HUES64 (cell line): ENCODE data around the gene HOXC9.

Experiments
- H3K27ac ChIP-seq: 2 replicates; pipeline ENCODE4 v1.7.0; 2013; ENCODE audit warnings: low read depth, low read length, inconsistent platforms
- H3K27me3 ChIP-seq: 2 replicates; pipeline ENCODE4 v1.6.1; 2013; ENCODE audit warnings: mild to moderate bottlenecking, low read length; ENCODE audit not compliant: insufficient read depth
- H3K36me3 ChIP-seq: 2 replicates; pipeline ENCODE4 v1.6.1; 2013; ENCODE audit warnings: mild to moderate bottlenecking, low read length; ENCODE audit not compliant: insufficient read depth
- H3K4me1 ChIP-seq: 2 replicates; pipeline ENCODE4 v1.6.1; 2013; ENCODE audit warnings: mild to moderate bottlenecking, low read length, moderate library complexity; ENCODE audit not compliant: insufficient read depth
- H3K4me3 ChIP-seq: 2 replicates; pipeline ENCODE4 v1.5.1; 2013; ENCODE audit warnings: mild to moderate bottlenecking, low read length, moderate library complexity
- H3K9ac ChIP-seq: 2 replicates; pipeline ENCODE4 v1.6.1; 2013; ENCODE audit warnings: mild to moderate bottlenecking, low read depth, low read length
- H3K9me3 ChIP-seq: 2 replicates; pipeline ENCODE4 v1.6.1; 2013; ENCODE audit warnings: low read depth, low read length; ENCODE audit not compliant: insufficient read depth
- WGBS: fragments of 150-250, 120-280 bp; methylation state at CpG from one replicate; pipeline ENCODE4 v1.1.7; 2013; ENCODE audit warnings: missing lambda C conversion rate; 5-methylcytosine and 5-hydroxymethylcytosine counted together

Gene HOXC9

DNA sequence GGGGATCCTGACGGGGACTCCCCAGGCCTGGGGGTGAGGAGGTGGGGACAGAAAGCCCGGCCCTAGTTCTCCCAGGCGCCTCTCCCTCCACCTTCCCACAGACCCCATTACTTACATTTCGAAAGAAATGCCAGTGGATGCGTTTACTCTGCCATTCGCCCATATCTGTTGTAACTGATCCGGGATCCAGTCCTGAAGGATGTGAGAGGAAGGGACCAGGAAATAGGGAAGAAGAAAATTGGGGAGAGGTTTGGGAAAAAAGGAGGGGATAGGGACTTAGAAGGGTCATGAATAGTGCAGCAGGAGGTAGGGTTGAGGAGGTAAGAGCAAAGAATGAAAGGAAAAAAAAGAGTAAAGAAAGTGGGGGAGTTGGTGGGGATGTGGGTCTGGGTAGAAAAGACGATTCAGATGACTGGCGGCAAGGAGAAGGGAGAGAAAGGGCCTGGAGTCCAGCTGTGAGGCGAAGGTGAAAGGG lies 44.1 kb upstream of the HOXC9 start:
- no peaks in the 10 kb centered on the region for H3K4me1 ChIP-seq
- no peaks in the 10 kb centered on the region for H3K36me3 ChIP-seq
- no peak overlapping the region for H3K9ac ChIP-seq
- H3K9me3 ChIP-seq, result no peaks in the 10 kb centered on the region; the same call in 1 of the 2 replicates
- H3K27me3 ChIP-seq, result peaks cover 100% of the 10 kb centered on the region
- no peak overlapping the region for H3K27ac ChIP-seq
- no peak overlapping the region for H3K4me3 ChIP-seq
- 25% methylated on average over 8 of the region's 10 CpGs for WGBS

GRCh38 chr12:53956251-53956887 lies 43.6 kb upstream of the HOXC9 start:
- Histone ChIP-seq H3K27ac (no peak overlapping the region), H3K4me1 (no peaks in the 10 kb centered on the region), H3K4me3 (no peak overlapping the region), H3K27me3 (peaks cover 100% of the 10 kb centered on the region), H3K9me3 (no peaks in the 10 kb centered on the region; the same call in 1 of the 2 replicates), H3K36me3 (no peaks in the 10 kb centered on the region), H3K9ac (no peak overlapping the region)
- 31% methylated on average over 25 of the region's 25 CpGs for WGBS

DNA sequence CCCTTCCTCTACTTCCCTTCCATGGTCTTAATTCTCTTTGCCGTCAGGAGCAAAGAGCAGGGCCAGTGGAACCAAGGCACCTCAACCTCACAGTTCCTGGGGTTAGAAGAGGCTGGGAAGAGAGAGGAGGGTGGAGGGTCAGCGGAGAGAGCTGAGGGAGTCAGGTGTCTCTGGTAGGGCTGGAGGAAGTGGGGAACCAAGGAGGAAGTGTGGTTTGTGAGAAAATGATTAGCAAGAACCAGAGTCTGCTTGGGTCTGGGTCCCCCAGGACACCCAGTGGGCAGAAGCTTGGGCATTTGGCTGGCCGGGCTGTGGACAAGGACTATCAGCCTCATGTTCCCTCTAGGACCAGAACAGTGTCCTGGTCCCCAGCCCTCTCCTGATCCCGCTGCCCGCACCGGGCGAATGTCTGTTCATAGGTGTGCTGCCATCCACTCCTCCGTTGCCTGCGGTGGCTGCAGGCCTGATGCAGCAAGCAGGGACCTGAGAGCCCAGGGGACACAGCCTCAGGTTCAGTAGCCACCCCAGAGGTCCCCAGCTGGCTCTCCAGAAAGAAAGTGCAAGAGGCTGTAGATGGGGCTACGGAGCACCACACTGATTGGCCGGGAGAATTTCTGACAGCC lies 42.9 kb upstream of the HOXC9 start:
- no peaks in the 10 kb centered on the region for H3K9me3 ChIP-seq
- H3K9ac ChIP-seq, result no peak overlapping the region
- no peak overlapping the region for H3K4me3 ChIP-seq
- H3K36me3 ChIP-seq, result no peaks in the 10 kb centered on the region
- no peak overlapping the region for H3K27ac ChIP-seq
- 48% methylated on average over 11 of the region's 11 CpGs for WGBS
- H3K27me3 ChIP-seq, result peaks cover 100% of the 10 kb centered on the region
- H3K4me1 ChIP-seq, result no peaks in the 10 kb centered on the region

DNA sequence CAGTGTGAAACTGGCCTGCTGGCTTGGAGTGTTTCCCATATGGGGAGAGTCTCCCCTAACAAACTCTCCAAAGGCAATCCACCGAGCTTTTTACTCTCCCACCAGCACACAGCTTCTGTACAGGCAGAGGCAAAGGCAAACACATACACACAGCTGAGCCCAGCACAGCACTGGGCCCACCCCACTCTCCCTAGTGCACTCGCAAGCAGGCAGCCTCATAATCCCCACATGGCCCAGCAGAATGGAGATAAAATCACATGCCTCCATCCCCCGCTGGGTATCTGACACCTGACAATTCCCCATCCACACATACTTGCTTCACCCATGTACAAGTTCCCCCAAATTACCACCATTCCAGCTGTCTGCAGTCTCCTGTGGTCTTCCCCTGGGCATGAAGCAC lies 41.8 kb upstream of the HOXC9 start:
- Histone ChIP-seq H3K9ac (no peak overlapping the region), H3K4me3 (no peak overlapping the region), H3K4me1 (no peaks in the 10 kb centered on the region), H3K27ac (no peak overlapping the region), H3K27me3 (peaks cover 100% of the 10 kb centered on the region), H3K36me3 (no peaks in the 10 kb centered on the region), H3K9me3 (no peaks in the 10 kb centered on the region)
- 47% methylated on average over 3 of the region's 3 CpGs for WGBS

DNA sequence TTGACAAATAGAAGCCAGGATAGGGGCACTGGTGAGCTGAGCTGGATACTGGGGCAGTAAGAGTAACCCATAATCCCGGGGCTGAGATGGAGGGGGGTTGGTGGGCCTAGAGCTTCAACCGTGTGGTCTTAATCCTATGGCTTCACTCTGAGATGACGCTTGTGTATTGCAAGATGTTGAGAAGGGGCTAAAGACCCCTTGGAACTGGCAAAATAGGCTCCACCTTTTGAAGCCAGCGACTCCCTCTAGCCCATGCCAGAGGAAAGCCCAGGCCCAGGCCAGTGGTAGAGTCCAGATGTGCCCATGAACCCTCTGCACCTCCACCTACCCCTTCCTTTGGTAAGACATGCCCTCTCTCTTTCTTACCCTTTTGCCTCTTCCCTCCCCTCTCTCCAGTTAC lies 40.6 kb upstream of the HOXC9 start:
- Histone ChIP-seq H3K36me3 (no peaks in the 10 kb centered on the region), H3K9me3 (no peaks in the 10 kb centered on the region), H3K4me1 (no peaks in the 10 kb centered on the region), H3K27ac (no peak overlapping the region), H3K27me3 (peaks cover 100% of the 10 kb centered on the region), H3K4me3 (no peak overlapping the region), H3K9ac (no peak overlapping the region)
- 41% methylated on average over 4 of the region's 4 CpGs for WGBS

DNA sequence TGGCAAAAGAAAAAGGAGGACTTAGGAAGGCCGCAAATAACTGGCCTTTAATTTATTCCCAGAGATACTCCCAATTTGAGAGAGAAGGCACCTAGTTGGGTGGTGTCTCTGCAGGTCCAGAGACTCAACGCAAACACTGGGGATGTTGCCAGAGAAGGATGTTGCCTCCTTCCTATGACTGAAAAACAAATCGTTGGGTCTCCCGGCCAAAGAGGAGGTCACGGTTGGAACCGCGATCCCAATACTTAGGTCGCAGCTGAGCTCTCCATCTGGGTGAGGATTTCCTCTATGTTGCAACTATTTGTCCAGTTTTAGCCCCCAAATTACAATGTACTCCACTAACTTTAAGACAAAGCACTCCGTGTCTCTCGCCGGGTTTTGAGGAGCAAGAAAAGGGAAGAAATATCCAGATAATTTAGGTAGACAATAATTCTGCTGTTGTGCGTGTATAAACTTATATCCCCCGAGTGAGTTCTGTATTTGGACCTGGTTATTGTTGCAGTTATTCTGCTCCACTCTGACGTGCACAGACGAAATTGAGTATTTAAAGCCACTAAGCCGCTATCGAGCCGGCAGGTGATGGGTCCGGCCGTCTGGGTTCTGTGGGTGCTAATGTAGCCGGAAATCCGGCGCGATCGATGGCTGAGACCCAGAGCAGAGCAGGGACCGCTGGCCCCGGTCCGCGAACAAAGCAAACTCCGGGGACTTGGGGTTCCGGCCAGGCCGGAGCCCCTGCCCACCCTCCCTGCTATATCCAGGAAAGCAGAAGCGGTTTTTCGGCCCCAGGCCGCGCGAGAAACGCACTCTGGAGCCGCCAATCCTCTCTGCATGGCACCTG lies 39.6 kb upstream of the HOXC9 start:
- Histone ChIP-seq H3K36me3 (no peaks in the 10 kb centered on the region), H3K27me3 (peaks cover 100% of the 10 kb centered on the region), H3K27ac (no peak overlapping the region), H3K9ac (no peak overlapping the region), H3K9me3 (no peaks in the 10 kb centered on the region), H3K4me3 (no peak overlapping the region), H3K4me1 (no peaks in the 10 kb centered on the region)
- 37% methylated on average over 39 of the region's 39 CpGs for WGBS

DNA sequence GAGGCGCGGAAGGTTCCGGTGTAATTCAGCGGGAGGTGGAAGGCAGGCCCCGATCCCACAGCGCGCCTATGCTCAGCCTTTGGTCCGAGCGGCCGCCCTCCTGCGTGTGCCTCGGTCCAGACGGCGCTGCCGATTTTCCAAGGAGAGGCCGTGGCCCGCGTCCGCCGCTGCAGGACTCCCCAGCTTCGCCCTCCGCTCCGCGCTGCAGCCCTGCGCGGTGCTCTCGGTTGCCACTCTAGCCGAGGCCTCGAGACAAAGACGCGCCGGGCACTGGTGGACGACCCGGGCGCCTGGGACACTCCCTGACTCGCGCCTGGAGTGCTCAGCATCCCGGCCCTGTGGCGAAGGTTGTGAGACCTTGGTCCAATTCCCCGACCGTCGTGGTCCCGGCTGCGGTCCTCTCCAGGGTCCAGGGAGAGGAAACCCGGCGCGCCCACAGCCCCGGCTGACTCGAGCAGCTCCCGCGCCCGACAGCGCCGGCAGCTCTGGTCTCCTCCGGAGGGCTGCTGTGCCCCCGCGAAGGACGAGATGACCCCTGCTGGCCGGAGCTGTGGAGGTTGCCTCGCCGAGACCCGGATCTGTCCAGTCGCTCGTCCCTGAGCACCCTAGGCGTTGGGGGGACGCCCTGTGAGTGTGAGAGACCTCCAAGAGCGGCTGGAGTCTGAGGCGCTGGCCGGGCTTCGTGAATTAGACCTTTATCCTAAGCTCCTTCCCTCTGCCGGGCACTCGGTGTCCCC lies 38.8 kb upstream of the HOXC9 start:
- WGBS, result 7% methylated on average over 72 of the region's 72 CpGs
- Histone ChIP-seq H3K9ac (no peak overlapping the region), H3K36me3 (no peaks in the 10 kb centered on the region), H3K4me3 (no peak overlapping the region), H3K27me3 (peaks cover 100% of the 10 kb centered on the region), H3K27ac (no peak overlapping the region), H3K9me3 (no peaks in the 10 kb centered on the region), H3K4me1 (no peaks in the 10 kb centered on the region)

DNA sequence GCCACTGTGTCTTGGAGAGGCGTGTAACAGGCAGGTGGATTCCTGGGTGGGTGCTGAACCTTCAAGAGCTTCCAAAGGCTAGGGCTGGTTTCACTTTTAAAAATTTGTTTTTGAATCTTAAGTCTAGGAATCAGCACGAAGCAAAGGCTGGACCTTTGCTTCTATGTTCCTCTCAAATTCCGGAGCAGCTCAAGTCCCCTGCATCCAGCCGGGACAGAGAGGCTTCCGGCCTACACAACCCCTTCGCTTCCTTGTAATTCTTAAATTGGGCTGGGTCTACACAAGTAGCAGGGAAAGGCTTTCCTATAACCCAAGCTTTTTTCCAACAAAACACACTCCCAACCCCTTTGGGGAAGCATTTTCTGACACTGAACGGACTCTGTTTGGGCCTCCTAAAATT lies 37.0 kb upstream of the HOXC9 start:
- 41% methylated on average over 7 of the region's 7 CpGs for WGBS
- Histone ChIP-seq H3K27me3 (peaks cover 100% of the 10 kb centered on the region), H3K36me3 (no peaks in the 10 kb centered on the region), H3K27ac (no peak overlapping the region), H3K4me3 (no peak overlapping the region), H3K9ac (no peak overlapping the region), H3K9me3 (no peaks in the 10 kb centered on the region), H3K4me1 (no peaks in the 10 kb centered on the region)

DNA sequence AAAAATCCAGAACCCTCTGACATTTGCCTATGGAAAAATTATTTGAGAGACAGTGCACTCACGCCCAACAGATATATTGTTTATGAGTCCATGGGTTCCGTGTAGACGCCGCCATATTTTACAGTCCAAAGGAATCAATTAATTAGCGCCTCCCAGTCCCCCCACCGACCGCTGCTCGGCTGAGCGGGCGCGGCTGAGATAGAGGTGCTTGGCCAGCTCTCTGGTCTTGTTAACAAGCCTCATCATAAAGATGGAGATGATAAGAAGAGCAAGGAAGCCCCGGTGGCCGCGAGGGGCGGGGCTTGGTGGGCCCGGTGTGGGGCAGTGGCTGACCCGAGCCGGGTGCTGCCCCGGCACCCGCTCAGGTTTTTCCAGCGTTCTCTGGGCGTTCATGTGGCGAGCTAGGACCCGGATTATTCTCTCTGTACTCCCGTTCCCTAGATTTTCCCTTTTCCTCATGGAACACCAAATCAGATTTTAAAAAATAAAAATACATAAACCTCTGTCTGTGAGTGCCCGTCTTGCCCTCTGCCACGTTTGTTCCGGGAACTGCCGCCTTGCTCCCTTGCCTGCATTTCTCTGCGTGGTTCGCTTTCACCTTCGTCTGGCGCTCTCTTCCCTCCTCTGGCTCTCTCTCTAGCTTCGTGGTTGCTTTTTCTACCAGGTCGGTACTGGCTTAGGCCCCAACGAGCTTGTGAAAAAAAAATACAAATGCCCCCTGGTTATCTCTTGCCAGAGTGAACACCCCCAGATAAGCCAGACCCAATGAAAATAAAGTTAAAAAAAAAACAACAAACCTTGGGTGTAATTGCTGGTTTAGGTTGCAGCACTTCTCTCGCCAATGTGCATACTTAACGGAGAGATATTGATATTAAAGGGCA lies 36.3 kb upstream of the HOXC9 start:
- 14% methylated on average over 38 of the region's 38 CpGs for WGBS
- Histone ChIP-seq H3K9me3 (no peaks in the 10 kb centered on the region), H3K4me1 (no peaks in the 10 kb centered on the region), H3K27ac (no peak overlapping the region), H3K27me3 (peaks cover 100% of the 10 kb centered on the region), H3K36me3 (no peaks in the 10 kb centered on the region), H3K4me3 (no peak overlapping the region), H3K9ac (no peak overlapping the region)

GRCh38 chr12:53964315-53964713 lies 35.6 kb upstream of the HOXC9 start:
- Histone ChIP-seq H3K4me3 (no peak overlapping the region), H3K9me3 (no peaks in the 10 kb centered on the region), H3K4me1 (no peaks in the 10 kb centered on the region), H3K9ac (no peak overlapping the region), H3K27me3 (peaks cover 100% of the 10 kb centered on the region), H3K27ac (no peak overlapping the region), H3K36me3 (no peaks in the 10 kb centered on the region)
- 13% methylated on average over 2 of the region's 2 CpGs for WGBS
